Testis (tissue), 2 donors: Measurements from ENCODE around the gene DNAJB2.

Source experiments
- CTCF ChIP-seq, 3 experiments: fragments of 450-650 bp in 2 of 3; fragments of 200-600 bp in 1 of 3; sonication (generic) in 1 of 3; IDR thresholded peaks; one replicate each; pipeline ENCODE4 v1.5.1; 2016 to 2019; ENCODE audit warnings: antibody characterized with exemption in 3 of 3, mild to moderate bottlenecking in 2 of 3, moderate library complexity in 1 of 3
- POLR2A ChIP-seq: fragments of 450-650 bp; IDR thresholded peaks from one replicate; pipeline ENCODE4 v1.6.1; 2017; ENCODE audit warnings: antibody characterized with exemption, mild to moderate bottlenecking, moderate library complexity

- no peak for TF ChIP-seq CTCF (IDR thresholded peaks at IDR 0.05)
- TF ChIP-seq POLR2A = no peak
Measured at GRCh38 chr2:219278655-219279150, 463 bp upstream of the DNAJB2 start.
